B cell (primary cell): Measurements from ENCODE around the gene MAP7.

Experiments
- EZH2 ChIP-seq: IDR thresholded peaks from 2 replicates; pipeline ENCODE4 v1.6.1; 2012; ENCODE audit warnings: borderline replicate concordance, low read depth, mild to moderate bottlenecking, moderate library complexity, low read length; ENCODE audit not compliant: insufficient read depth, poor library complexity, severe bottlenecking
- TF ChIP-seq, protein P1 (sequence below): fragments of 200-600 bp; IDR thresholded peaks from one replicate; pipeline ENCODE4 v1.8.0; 2022; ENCODE audit warnings: antibody characterized with exemption, mild to moderate bottlenecking

DNA sequence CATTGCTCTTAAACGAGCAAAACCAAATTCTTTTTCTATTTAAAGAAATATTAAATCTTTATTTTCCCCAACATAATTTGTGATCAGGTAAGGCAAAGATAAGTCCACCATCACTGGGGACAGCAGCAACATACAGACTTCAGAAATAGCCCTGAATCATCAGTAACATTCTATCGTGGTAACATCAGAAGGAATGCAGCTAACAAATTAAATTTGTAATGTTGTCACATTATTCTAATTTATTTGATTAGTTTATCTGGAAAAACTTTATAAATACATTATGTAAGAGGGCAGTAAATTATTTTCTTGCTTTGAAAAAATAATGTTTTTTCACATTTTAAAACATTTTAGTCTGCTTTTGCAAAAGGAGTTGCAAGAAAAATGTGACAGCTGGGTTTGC is 206.9 kb downstream of the MAP7 start:
- TF ChIP-seq EZH2 = no peak
- TF ChIP-seq, protein P1, sequence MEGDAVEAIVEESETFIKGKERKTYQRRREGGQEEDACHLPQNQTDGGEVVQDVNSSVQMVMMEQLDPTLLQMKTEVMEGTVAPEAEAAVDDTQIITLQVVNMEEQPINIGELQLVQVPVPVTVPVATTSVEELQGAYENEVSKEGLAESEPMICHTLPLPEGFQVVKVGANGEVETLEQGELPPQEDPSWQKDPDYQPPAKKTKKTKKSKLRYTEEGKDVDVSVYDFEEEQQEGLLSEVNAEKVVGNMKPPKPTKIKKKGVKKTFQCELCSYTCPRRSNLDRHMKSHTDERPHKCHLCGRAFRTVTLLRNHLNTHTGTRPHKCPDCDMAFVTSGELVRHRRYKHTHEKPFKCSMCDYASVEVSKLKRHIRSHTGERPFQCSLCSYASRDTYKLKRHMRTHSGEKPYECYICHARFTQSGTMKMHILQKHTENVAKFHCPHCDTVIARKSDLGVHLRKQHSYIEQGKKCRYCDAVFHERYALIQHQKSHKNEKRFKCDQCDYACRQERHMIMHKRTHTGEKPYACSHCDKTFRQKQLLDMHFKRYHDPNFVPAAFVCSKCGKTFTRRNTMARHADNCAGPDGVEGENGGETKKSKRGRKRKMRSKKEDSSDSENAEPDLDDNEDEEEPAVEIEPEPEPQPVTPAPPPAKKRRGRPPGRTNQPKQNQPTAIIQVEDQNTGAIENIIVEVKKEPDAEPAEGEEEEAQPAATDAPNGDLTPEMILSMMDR = no peak
